RWPE1 (cell line): ENCODE data around the gene MRPS11.

Source experiments
- CTCF ChIA-PET: fragments of 350-600 bp; sonication (Branson Sonifier 250); formaldehyde crosslinking; extraction: SDS; loops from one replicate; lab custom pipeline; 2021; lab: Yijun Ruan, JAX
- POLR2A ChIA-PET: fragments of 400-600 bp; formaldehyde crosslinking; extraction: SDS; loops from one replicate; lab custom pipeline; 2020; ENCODE audit warnings: antibody characterized with exemption; ENCODE audit not compliant: low non-redundant PET; lab: Yijun Ruan, JAX
- DNase-seq: peaks from one replicate; pipeline ENCODE4 v3.0.0; 2012; ENCODE audit warnings: low spot score
- H3K27ac ChIP-seq: fragments of 450-650 bp; 2 replicates; pipeline ENCODE4 v1.5.1; 2017
- TF ChIP-seq, protein P1 (sequence below): fragments of 450-650 bp; conservative IDR thresholded peaks from 2 replicates; pipeline ENCODE4 v1.5.1; 2017; ENCODE audit warnings: low read depth, mild to moderate bottlenecking

MRPS11 gene

DNA sequence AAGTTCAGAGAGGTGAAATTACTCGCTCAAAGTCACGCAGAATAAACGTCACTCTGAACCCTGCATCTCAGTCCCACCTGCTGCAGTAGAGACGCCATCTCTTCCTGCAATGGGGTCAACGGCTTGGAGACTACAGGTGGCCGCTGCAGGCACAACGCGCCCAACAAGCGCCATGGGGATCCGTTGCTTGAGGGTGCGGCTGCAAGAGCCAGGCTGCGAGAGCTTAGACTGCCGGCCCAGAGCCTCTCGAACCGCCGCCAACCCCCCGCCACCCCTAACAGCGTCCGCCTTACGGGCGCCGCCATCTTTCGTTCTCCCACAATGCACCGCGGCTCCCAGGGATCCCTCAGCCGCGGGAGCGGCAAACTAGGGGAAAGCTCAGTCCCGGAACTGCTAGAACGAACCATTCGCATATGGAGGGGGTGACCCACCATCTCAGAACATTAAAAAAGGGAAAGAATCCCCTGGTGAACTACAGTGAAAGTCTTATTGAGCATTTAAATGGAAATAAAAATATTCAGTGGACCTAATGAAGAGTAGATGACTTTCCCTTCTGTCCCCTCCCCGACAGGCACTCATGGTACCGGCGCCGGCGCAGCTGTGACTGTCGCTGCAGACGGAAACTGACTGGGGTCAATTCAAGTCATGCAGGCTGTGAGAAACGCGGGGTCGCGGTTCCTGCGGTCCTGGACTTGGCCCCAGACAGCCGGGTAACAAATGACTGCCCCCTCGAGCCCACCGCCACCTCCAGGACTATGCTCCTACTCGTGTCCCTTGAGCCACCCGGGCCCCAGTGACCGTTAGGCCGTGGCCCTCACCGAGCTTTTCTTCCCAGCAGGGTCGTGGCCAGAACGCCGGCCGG is at the start of gene MRPS11, which contains the start of gene MRPL46:
Gene MRPS11, plus strand, starts transcription at position 636 of the 862 bp plus-strand sequence. Its CDS starts 10 bp downstream, at position 646.
Gene MRPL46, minus strand, starts transcription at position 316 of the 862 bp plus-strand sequence. Its CDS starts 11 bp downstream, at position 305.
- DNase-seq: peak; percentile 93
- H3K27ac ChIP-seq: peak within 1 kb of the TSS; percentile 79
- TF ChIP-seq, protein P1, sequence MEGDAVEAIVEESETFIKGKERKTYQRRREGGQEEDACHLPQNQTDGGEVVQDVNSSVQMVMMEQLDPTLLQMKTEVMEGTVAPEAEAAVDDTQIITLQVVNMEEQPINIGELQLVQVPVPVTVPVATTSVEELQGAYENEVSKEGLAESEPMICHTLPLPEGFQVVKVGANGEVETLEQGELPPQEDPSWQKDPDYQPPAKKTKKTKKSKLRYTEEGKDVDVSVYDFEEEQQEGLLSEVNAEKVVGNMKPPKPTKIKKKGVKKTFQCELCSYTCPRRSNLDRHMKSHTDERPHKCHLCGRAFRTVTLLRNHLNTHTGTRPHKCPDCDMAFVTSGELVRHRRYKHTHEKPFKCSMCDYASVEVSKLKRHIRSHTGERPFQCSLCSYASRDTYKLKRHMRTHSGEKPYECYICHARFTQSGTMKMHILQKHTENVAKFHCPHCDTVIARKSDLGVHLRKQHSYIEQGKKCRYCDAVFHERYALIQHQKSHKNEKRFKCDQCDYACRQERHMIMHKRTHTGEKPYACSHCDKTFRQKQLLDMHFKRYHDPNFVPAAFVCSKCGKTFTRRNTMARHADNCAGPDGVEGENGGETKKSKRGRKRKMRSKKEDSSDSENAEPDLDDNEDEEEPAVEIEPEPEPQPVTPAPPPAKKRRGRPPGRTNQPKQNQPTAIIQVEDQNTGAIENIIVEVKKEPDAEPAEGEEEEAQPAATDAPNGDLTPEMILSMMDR: no peak
- CTCF ChIA-PET: interaction anchor here (0.6 to 1.4 kb wide), 4 partner anchors 12 to 440 kb away, joined by 3 to 6 read pairs (median 4); no protein-coding TSS in a partner anchor
- POLR2A ChIA-PET: no interaction called here

DNA sequence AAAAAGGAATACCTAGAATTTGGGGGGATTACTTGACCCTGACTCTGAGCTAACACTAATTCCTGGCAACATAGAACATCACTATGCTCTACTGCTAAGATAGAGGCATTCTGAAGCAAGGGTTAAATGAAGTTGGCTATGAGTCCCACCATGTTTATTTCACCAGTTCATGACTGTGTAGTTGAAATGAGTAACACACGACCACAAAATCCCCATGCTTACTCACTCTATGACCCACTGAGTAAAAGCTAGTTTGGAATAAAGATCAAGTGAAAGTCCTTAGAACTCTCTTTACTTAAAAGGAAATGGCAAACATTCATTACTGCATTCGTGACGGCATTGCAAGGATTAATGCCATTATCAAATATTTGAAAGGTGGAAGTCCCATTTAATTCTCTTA is 47.7 kb upstream of the MRPS11 start:
- POLR2A ChIA-PET: no interaction called here
- DNase-seq: no peak
- CTCF ChIA-PET: no interaction called here
- no peak overlapping the region for H3K27ac ChIP-seq
- TF ChIP-seq, protein P1: no peak

DNA sequence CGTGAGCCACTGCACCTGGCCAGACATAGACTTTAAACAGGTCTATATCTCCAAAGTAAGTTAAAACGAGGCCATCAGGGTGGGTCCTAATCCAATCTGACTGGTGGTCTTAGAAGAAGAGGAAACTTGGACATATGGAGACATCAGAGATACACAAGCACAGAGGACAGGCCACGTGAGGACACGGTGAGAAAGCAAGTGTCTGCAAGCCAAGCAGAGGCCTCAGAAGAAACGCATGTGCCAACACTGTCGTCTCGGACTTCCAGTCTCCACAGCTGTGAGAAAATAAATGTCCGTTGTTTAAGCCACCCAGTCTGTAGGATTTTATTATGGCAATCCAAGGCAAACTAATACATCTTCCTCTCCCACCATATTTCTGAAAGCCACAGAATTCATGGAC is 44.2 kb upstream of the MRPS11 start:
- no peak for DNase-seq
- ChIA-PET POLR2A (no interaction called here), CTCF (no interaction called here)
- H3K27ac ChIP-seq: no peak overlapping the region
- TF ChIP-seq, protein P1: no peak

DNA sequence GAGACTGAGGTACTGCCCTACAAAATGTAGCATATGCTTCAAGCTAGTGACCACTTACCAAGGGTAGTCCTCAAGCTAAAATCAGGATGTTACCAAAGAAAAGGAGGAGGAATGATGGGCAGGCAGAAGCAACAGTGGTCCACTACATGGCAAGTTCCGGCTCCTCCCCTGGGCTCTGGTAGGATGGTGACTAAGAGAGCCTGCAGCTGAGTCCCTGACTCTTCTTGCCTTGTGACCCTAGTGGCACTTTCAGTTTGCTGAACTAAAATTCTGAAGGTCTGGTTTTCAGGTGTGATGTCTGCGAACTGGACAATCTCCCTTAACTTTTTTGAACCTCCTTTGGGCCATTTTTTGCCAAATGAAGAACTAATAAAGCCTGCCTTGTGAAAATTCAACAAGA is 41.2 kb upstream of the MRPS11 start:
- DNase-seq: no peak
- TF ChIP-seq, protein P1: no peak
- ChIA-PET CTCF (no interaction called here), POLR2A (no interaction called here)
- H3K27ac ChIP-seq: no peak overlapping the region

DNA sequence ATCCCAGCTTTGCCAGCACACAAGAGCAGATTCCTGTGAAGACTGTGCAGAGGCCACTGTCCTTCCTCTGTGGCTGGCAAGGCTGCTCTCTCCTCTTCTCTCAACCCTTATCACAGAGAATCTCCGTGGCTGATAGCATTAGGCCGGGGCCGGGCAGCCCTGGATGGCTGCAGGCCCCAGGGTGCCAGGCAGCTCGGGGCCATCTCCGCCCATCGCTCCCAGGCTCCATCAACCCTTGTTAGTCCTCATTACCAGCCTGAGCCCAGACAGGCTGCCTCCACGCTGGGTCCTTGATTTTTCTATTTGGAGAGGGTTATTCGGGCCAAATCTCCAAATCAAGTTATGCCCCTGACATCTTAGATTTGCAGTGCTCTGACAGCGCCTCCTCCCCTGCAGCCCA is 39.5 kb upstream of the MRPS11 start:
- no peak for DNase-seq
- H3K27ac ChIP-seq: no peak overlapping the region
- CTCF ChIA-PET: no interaction called here
- TF ChIP-seq, protein P1: no peak
- POLR2A ChIA-PET: no interaction called here

DNA sequence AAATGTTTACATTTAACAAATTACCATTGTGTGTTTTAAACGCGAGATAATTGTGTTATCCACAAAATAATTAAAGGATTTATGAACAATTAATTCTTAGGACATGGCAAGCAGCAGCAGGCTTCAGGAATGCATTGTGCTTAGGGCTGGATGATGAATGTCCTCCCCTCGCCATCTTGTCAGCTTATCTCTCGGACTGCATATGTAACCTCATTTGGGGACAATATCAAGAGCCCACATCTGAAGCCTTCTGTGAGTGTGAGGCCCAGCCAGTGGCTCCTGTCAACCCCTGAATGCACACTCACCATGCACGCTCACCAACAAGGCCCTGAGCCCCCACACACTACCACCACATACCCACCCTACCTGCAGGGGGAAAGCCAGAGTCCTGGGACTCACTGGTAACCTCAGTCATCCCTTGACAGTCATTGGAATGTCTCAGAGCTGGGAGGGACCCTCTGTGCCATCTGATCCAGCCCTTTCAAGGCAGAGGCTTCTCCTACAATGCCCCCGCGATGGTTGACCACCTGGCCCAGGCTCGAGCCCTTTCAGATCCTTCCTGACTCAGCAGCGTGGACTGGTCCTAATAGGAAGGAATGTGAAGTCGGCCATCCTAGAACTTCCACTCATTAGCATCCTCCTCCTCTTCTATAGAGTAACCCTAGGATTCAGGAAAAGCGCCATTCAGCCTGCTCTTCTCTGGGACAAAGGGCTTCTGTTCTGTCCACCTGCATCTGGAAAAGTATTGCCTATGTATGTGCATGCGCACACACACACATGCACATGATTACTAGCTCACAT is 38.5 kb upstream of the MRPS11 start:
- ChIA-PET CTCF (interaction anchor here (0.6 kb wide), 1 partner anchor 263 kb away, joined by 3 read pairs; no protein-coding TSS in a partner anchor), POLR2A (no interaction called here)
- TF ChIP-seq, protein P1: no peak
- DNase-seq: no peak
- H3K27ac ChIP-seq: no peak overlapping the region
